Loucy (cell line): ENCODE data around the gene HCRT.

Source experiments
- EZH2phosphoT487 ChIP-seq: fragments of 200-600 bp; IDR thresholded peaks from 2 replicates; pipeline ENCODE4 v1.6.1; 2018; ENCODE audit warnings: antibody characterized with exemption, mild to moderate bottlenecking, moderate library complexity, borderline replicate concordance
- TF ChIP-seq, protein P1 (sequence below): fragments of 200-600 bp; sonication (generic); conservative IDR thresholded peaks from 2 replicates; pipeline ENCODE4 v1.5.1; 2014; ENCODE audit warnings: mild to moderate bottlenecking, antibody characterized with exemption, low read length

DNA sequence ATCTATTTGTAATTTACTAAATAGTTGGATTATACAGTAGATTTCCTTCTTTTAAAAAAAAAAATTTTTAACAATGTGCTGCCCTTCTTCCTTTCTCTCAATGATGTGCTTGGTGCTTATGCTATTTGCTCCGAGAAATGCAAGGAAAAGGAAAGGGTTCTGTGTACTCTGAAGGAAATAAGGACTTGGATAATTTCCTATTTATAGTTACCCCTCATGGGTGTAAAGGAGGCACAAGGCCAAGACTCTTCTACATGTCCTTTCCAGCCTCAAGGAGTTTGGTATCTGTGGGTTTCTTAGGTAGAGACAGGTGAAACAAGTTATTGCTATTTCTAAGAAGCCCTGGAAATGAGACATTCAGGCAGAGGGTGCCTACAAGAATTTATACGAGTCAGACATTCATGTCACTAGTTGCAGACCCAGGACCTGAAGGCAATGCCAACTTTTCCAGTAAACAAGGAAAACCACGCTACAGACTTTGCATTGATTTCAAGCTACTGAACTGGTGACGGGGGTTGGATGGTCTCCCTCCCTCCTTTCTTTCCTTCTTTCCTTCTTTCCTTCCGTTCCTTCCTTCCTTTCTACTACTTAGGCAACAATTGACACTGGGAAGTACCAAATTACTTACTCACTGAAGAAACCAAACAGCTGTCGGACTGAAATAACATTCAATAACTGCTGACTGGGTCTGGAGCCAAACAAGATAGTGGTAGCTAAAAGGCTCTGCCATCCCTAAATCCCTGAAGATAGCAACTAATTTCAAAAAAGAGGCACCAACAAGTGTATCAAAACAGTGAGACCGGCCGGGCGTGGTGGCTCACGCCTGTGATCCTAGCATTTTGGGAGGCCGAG is 42.8 kb upstream of the HCRT start:
- TF ChIP-seq, protein P1, sequence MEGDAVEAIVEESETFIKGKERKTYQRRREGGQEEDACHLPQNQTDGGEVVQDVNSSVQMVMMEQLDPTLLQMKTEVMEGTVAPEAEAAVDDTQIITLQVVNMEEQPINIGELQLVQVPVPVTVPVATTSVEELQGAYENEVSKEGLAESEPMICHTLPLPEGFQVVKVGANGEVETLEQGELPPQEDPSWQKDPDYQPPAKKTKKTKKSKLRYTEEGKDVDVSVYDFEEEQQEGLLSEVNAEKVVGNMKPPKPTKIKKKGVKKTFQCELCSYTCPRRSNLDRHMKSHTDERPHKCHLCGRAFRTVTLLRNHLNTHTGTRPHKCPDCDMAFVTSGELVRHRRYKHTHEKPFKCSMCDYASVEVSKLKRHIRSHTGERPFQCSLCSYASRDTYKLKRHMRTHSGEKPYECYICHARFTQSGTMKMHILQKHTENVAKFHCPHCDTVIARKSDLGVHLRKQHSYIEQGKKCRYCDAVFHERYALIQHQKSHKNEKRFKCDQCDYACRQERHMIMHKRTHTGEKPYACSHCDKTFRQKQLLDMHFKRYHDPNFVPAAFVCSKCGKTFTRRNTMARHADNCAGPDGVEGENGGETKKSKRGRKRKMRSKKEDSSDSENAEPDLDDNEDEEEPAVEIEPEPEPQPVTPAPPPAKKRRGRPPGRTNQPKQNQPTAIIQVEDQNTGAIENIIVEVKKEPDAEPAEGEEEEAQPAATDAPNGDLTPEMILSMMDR = no peak
- TF ChIP-seq EZH2phosphoT487 = no peak
